Activated CD4-positive, alpha-beta T cell treated with anti-CD3 and anti-CD28 coated beads, Interleukin-2, amount 50 U/mL, for 1 hour (primary cell): Measurements from ENCODE around the gene NUAK2.
"Not testable (repeated sequence)": the region's sequence is repeated elsewhere in the genome, so short reads cannot be mapped to it uniquely, and the experiment has no call there.

Experiments used
- DNase-seq: peaks from one replicate; pipeline ENCODE4 v3.0.0-alpha.2; 2020

Gene NUAK2

DNA sequence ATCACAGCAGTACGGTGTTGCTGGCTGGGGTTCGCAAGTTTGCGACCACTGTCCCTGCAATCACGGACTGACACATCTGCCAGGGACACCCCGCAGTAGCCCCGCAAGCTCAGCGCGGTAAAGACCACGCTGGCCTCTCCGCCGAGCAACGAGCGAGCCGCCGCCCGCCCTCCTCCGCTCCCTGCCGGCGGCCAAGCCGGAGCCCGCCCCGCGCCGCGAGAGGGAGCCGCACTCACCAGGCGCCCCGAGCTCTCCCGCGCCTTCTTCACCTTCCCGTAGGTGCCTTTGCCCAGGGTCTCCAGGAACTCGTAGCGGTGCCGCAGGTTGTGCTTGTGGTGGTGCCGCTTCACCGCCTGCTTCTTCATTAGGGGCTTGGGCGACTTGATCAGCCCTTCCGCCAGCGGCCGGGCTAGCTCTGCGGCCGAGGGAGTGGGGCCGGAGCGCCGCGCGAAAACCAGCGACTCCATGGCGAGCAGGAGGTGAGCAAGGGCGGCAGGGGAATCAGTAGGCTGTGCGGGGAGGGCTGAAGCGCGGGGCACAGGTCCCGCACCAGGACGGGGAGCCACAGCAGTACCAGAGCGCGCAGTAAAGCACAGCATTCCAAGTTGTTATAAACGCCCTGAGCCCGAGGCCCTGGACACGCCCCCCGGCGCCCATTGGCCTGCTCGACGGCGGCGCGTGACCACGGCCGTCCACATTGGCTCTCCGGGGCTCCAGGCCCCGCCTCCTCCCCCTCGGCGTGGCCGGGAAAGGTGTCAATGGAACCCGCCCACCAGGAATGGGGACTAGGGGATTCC is at the start of gene NUAK2:
NUAK2 (minus strand) TSS at position 584 of the 797 bp plus-strand sequence; CDS start at position 467, 117 bp downstream.
- DNase-seq = peak; percentile 84

DNA sequence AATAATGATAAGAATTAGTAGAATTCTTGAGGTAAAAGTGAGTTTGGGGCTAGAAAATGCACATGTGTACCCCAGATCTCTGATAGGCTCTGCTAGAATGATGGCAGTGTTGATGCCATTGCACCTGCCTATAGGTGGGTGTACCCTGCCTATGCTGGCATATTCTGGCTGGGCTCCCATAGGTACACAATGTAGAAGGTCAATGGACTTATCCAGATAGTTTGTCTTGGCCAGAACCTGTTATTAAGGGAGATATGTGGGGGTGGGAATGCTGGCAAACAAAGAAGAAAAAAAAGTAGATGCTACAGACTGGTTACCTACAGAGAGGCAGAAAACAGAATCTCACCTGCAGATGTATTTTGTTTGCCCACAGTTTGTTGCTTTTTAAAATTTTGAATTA is 49.2 kb upstream of the NUAK2 start:
- no peak for DNase-seq

DNA sequence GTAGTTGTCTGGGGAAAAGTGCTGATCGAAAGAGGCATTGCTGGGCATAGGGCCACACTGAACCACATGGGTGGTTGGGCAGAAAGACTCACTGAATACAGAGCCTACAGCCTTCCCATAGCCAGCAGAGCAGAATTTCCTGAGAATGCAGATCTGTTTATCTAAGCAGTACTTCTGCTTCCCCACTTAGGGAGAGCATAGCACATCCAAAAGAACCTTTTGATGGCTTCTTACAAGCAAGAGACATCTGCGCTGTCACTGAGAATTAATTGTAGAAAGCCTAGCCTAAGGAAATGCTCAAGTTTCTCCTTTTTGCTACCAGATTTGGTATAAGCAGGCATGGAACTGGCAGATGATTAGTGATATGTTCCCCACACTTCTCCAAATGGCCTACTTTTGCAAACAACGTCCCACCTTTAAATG is 48.2 kb upstream of the NUAK2 start:
- DNase-seq = no peak

DNA sequence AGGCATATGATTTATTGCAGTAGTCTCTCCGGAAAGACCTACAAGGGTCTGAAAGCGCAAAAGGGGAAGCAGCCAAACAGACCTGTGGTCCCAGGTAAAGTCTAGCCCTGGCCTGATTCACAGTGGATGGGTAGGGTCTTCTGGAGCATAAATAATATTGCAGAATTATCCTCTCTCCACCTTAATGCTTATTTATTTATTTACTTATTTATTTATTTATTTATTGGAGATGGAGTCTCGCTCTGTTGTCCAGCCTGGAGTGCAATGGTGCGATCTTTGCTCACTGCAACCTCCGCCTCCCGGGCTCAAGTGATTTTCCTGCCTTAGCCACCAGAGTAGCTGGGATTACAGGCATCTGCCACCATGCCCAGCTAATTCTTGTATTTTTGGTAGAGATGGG is 46.9 kb upstream of the NUAK2 start:
- no peak for DNase-seq

DNA sequence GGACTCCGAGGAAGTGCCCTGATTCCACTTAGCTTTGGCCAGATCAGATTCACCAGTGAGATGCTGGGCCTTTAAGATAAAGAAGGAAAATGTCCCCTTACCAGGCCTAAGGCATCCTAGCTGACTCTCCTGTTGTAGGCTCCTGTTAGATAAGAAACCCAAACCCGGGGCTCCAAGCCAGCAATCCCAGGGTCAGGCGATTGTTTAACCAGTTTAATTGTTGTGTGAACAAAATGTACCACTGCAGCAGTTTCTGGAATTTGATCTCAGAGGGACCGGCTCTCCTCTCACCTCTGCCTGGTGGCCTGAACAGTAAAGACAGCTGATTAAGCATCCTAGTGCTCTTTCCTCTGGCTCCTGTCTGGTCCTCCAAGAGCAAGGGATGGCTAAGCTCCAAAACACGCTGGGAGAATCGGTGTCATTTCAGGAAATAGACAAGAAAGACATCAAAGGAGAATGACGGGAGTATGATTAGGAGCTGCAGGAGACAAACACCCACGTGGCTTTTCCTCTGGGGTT is 44.5 kb upstream of the NUAK2 start:
- no peak for DNase-seq

DNA sequence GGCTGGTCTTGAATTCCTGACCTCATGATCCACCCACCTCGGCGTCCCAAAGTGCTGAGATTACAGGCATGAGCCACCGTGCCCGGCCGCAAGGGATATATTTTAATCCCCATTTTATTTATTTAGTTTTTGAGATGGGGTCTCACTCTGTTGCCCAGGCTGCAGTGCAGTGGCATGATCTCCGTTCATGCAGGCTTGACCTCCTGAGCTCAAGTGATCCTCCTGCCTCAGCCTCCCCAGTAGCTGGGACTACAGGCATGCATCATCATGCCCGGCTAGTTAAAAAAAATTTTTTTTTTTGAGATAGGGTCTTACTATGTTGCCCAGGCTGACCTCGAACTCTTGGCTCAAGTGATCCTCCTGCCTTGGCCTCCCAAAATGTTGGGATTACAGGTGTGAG is 43.5 kb upstream of the NUAK2 start:
- not testable (repeated sequence) for DNase-seq

DNA sequence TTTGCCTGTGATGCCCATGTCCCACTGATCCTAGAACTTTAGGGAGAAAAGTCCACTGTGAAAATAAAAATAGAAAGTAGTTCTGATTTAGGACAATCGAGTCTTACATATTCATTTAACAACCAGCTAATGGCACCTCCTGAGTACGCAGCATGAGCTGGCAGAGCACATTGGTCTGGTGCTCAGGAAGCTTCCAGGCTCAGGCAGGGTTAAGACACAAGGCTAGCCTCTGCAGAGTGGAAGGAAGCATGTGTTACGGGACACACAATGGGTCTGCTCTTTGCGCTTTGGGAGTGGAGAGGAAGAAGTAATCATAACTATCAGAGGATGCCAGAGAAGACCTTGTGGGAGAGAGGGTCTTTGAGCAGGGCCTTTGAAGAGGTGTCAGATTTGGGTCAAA is 39.3 kb upstream of the NUAK2 start:
- DNase-seq = no peak

DNA sequence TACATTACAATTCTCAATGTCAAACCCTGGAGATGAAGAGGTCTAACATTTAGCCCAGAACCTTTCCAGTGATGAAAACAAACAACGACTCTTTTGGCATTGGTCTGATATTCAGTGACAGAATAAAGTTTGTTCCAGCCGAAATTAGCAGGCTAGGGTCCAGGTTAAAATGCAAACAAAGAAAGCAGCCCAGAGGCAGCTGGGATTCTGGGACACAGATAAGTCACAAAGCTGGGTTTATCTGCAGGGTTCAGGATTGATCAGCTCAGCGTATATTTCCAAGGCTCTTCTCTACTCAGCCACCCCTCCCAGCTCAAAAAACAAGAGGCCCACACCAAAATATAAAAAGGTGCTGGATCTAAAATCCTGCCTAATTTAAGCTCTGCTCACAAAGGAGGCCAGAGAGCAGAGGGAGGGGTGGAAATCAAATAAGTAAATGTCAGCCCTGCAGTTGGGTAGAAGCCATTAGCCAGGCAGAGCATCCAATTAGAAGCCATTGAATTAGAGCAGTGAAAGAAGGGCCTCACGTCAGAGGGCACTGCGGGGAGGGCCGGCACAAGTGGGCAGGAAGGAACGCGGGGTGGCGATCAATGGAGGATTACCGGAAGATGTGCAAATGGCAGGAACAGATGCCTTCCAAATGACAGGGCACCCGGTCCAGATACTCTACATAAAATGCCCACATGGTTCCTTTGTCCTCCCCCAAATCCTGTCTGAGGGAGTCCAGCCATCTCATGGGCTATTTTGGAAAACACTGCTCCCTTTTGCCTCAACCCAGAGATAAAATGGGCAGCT is 38.4 kb upstream of the NUAK2 start:
- no peak for DNase-seq

DNA sequence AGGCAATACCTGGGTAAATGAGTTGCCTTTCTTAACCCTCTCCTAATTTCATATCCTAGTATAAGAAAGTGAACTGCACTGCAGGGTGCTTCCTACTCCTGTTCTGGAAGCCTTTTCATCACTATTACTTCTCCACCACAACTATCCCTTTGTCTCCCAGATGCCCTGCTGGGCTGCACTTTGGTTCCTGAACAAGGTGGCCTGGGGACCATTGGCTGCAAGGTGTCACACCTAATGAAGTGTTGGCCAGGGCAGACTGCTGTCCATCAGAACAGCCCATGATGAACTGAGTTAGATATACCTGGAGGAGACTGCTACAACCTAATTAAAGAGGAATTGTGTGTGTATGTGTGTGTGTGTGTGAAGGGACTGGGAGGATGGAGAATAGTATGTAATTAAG is 37.0 kb upstream of the NUAK2 start:
- DNase-seq = no peak

DNA sequence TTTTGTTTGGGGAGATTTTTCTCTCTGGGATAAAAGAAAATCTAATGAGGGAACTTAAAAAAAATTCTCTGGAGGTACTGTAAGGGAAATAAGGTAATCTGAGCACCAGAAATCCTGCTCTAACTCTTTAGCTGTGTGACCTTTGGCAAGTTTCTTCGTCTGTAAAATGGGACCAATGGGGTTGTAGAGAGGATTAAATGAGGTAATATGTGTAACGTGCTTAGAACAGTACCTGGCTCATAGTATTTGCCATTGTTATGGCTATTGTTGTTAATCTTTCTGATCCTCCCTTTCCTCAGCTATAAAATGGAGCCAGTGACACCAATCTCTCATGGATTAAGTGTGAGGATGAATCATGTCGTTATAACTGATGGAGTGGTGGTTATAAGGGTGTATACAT is 36.0 kb upstream of the NUAK2 start:
- DNase-seq = no peak

DNA sequence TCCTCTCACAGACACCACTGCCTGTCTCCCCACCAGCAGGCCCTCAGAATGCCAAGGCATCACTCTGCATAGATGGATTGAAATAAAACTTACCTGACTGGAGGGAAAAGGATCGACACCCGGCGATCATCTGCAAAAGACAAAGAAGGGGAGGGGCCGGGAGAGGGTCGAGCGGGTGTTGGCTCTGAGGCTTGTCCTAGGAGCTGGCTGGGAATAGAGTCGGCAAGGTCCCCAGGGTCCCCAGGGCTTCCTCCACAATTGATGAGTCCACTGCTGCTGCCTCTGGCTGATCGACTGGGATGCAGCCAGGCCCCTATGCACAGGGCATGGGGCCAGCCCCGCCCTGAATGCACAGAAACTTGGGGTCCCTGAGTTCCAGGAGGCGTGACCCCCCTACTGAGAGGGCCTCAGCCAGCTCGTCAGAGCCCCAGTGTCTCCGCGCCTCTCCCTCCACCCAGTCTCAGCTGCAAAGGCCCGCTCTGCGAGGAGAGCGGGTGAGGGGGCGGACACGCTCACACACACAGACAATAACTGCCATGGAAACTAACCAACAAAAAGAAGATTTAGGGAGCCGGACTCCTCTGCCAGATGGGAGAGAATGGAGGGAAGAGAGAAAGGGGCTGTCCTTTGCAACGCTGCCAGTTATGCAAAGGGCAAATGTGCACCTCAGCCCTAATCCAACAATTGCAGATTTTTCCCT is 35.0 kb upstream of the NUAK2 start, which contains the start of gene KLHDC8A:
KLHDC8A (minus strand) TSS at position 483 of the 700 bp plus-strand sequence. CDS start 13,318 bp downstream, outside the sequence.
- DNase-seq = no peak

DNA sequence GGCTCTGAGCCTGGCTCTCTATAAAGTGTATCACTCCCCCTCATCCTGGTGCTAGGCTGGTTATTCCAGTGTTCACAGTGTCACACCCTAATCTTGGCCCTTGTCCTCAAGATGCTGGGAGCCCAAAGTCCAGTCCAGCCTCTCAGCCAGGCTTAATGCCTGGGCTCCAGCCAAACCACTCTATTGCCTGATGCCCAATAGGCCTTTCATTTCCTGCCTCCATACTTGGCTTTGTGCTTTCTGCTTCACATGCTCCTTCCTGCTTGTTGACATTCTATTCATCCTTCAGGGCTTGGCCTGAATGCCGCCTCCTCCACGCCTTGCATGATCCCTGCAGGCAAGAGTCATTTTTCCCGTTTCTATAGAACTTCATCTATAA is 33.5 kb upstream of the NUAK2 start:
- DNase-seq = no peak

DNA sequence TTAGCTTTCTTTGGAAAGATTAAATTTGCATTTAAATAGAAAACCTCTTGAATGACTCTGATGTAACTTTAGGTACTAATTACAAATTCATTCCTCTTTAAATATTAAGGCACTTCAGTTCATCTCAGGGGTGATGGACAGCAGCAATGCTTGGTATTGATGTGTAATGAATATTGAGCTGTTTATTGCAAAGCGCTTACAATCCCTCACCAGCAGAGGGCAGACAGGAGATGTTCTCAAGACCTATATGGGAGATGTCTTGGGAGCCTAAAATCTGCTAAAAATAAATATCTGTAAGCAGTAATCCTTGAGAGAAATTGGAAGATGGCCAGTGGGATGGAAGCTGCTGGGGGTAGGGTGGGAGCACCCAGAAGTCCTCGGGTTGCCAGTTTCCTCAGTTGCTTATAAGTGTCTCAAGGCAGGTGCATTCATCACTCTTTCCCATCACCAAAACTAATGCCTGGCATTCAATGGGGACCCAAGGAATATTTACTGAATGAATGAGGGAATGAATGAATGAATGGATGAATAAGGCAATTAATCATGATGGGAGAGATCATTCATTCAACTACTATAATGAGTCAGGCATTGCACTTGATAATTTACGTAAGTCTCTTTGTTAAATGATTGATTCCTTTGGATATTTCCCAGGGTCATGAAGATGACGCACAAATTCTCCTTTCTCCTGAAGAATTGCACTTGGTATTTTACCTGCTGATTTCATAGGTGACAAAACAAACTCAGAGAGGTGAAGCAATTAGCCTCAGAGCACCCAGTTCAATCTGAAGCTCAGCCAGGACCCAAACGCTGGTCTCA is 32.9 kb upstream of the NUAK2 start:
- DNase-seq = peak; percentile 58

DNA sequence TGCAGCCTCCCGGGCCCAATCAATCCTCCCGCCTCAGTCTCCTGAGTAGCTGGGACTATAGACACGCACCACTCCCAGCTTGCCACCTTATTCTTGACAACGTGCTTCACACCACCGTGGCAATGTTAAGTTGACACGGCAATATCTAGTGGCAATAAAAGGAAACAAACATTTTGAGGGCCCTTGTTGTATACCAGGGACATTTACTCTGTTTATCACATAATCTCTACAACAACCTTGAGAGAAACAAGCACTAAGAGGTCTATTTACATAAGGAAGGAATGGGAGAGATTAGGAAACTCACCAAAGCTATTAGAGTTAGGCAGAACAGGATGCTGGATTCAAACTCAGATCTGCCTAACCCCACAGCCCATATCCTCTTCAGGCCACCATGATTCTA is 32.1 kb upstream of the NUAK2 start:
- DNase-seq = no peak

DNA sequence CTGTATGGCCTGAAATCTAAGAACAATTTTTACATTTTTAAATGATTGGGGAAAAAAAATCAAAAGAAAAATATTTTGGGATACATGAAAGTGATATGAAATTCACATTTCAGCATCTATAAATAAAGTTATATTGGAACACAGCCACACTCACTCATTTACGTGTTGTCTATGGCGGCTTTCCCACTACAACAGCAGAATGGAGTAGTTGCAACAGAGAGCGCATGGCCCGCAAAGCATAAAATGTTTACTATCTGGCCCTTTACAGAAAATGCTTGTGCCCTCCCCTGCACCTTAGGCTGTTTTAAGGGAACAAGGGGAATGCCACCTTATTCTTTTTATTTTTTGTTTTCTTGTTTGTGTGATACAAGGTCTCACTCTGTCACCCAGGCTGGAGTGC is 31.6 kb upstream of the NUAK2 start:
- no peak for DNase-seq

DNA sequence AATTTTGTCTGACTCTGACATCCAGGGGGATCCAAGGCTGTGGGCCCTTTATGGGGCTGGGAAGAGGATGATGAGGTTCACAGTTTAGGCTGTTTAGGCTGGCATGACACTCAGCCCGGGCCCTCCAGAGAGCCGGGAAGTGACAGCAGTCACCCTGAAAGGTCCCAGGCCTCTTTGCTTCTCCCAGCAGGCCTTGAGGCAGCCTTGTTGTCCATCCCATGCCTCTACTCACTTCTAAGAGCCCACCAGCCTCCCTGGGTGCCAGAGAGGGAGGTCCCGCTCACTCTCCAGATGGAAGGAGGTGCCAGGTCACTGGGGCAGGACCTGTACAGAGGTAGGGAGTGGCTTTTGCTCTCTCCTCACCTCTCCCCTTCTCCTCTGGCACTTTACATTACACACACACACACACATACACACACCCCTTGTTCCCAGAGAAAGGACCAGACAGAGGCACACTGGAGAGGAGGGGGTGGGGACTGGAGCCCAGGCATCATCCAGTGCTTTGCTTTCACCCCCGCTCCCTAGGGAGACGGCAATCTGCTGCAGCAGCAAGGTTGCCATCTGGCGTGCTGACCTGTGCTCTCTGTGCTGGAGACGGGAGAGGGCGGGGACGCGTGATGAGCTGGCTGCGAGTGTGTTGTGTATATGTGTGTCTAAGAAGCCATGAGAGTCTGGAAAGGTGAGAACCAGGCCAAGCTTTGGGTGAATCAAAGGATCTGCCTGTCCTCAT is 30.6 kb upstream of the NUAK2 start:
- no peak for DNase-seq

DNA sequence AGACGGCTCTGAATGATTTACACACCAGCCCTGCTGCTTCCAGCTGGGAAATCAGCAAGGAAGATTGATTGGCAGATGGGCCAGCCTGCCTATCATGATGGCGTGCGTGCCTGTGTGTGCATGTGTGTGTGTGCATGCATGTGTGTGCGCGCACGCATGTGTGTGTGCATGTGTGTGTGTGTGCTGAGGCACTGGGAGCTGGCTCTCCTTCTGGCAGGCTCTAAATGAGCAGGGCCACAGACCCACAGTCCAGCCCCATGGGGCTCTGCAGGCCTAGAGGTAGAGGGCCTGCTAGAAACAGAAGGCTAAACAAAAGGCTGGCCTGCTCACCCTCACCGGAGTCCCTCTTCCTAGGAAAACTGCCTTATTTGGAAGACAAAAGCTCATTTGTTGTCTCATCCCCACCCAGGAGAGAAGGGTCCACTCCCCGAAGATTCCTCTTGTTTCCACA is 29.2 kb upstream of the NUAK2 start:
- DNase-seq = no peak

DNA sequence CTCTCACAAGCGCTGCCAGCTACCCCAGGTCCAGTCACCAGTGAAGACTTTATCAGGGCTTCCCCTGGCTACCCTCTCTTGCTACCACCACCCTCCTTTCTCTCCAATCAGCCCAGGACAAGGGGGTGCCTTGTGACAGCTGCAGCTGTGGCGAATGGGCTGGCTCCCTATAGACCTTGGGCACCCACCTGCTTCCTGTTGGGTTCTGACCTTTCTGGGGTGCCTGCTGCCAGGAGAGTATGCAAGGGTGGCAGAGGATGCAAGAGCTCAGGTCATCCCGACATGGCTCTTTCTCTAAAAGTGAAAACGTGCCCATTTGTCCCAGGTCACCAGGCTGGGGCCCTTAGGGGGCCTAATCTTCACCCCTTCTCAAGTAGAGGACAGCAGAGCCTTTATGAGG is 28.6 kb upstream of the NUAK2 start:
- DNase-seq = no peak

DNA sequence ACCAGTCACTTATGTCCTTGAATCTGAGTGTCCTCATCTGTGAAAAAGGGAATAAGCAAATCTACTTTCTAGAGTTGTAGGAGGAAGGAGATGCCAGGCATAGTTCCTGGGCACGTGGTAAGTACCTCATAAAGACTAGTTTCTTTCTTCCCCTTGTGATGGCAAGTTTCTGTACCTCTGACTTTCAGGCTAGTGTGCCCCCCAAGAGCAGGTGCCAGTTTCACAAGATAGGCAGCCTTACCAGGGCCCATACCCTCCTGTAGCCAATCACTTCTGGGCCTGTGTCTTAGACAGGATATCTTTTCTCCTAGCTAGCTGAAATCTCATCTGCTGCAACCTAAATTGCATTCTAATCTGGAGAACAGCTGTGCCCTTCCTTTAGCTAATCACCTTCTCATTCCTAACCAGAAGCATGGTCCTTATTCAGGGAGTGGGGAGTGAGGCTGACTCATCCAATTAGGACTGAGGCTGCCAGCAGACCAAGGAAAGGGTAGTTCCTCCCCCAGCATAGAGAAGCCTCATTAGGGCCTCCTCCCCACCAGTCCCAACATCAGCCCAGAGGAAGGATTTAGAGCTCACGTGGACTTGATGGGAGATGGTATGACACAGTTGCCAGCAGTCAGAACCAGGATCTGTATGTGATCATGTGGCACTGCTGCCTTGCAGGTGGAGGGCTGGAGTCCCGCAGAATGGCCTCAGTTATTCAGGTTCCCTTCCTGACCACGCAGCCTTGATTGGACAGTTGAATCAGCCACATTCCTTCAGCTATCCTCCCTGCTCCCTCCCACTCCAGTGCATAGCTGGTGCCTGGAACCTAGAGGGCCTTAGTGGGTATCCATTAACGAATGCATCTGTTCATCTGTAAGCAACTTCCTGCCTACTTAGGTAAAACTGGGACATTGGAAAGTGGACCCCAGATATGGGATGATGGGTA is 27.3 kb upstream of the NUAK2 start:
- DNase-seq = no peak

DNA sequence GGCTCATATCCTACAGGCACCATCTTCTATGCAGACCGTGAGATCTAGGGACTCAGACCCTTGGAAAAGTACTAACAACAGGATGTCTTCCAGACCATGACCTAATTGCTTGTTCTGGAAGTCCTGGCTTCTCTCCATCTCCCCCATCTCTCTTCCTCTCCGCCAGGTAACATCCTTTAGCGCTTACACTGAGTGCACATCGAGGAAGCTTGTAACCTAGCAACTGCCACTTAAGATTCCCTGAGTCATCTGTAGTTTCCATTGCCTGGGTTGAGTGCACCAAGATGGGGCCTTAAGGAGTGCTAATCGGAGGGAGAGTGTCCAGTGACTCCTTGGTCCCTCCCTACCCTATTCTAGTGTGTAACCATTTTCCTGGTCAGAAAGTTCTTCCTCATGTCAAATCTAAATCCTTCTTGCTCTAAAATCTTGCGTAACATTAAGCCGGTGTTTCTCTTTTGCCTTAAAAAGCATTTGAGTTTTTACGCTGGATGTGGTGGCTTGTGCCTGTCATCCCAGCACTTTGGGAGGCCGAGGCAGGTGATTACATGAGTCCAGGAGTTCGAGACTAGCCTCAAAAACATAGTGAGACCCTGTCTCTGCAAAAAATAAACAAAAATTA is 25.5 kb upstream of the NUAK2 start:
- no peak for DNase-seq
